GM23338 (cell line): ENCODE data around the gene AKIRIN2. TPM values are rescaled to one million over a fixed set of nuclear protein-coding genes. Genes with fewer than 3 reads are reported as not detected.

Experiments used
- ATAC-seq: fragments of 200-7000 bp; cut with Tn5 transposase; 3 replicates; pipeline ENCODE4 v1.9.1; 2020
- DNase-seq: peaks from one replicate; pipeline ENCODE4 v3.0.0-alpha.2; 2015; ENCODE audit warnings: low spot score
- H2AFZ ChIP-seq: fragments of 200-600 bp; sonication (generic); 2 replicates; pipeline ENCODE4 v1.8.0; 2016; ENCODE audit warnings: antibody characterized with exemption, mild to moderate bottlenecking, moderate library complexity
- H3F3A ChIP-seq: fragments of 200-600 bp; sonication (generic); replicated peaks from 2 replicates; pipeline ENCODE4 v1.8.0; 2017; ENCODE audit warnings: antibody characterized with exemption, mixed run types, low read depth
- H3K27ac ChIP-seq: fragments of 200-600 bp; sonication (generic); 2 replicates; pipeline ENCODE4 v1.6.1; 2016; ENCODE audit warnings: low read depth
- H3K27me3 ChIP-seq: fragments of 200-600 bp; sonication (generic); 2 replicates; pipeline ENCODE4 v1.8.0; 2016; ENCODE audit warnings: mild to moderate bottlenecking, mixed run types, moderate library complexity; ENCODE audit not compliant: insufficient read depth
- H3K36me3 ChIP-seq: fragments of 200-600 bp; sonication (generic); 2 replicates; pipeline ENCODE4 v1.8.0; 2016; ENCODE audit warnings: mild to moderate bottlenecking; ENCODE audit not compliant: insufficient read depth
- H3K4me1 ChIP-seq: fragments of 200-600 bp; sonication (generic); 2 replicates; pipeline ENCODE4 v1.8.0; 2016; ENCODE audit warnings: mild to moderate bottlenecking, moderate library complexity; ENCODE audit not compliant: insufficient read depth
- H3K4me2 ChIP-seq: fragments of 200-600 bp; sonication (generic); 2 replicates; pipeline ENCODE4 v1.7.1; 2017; ENCODE audit warnings: mixed run types
- H3K4me3 ChIP-seq: fragments of 200-600 bp; sonication (generic); 2 replicates; pipeline ENCODE4 v1.6.1; 2016; ENCODE audit warnings: mixed run types
- H3K79me2 ChIP-seq: fragments of 200-600 bp; sonication (generic); replicated peaks from 2 replicates; pipeline ENCODE4 v1.8.0; 2017; ENCODE audit warnings: mild to moderate bottlenecking; ENCODE audit not compliant: insufficient read depth
- H3K9me2 ChIP-seq: fragments of 200-600 bp; sonication (generic); 2 replicates; pipeline ENCODE4 v1.8.0; 2017; ENCODE audit not compliant: insufficient read depth
- H4K20me1 ChIP-seq: fragments of 200-600 bp; sonication (generic); replicated peaks from 2 replicates; pipeline ENCODE4 v1.8.0; 2017; ENCODE audit warnings: mild to moderate bottlenecking; ENCODE audit not compliant: insufficient read depth
- H3K27ac Mint-ChIP-seq: 2 replicates; pipeline ENCODE4 v1.8.0; 2020; ENCODE audit warnings: inconsistent platforms, mild to moderate bottlenecking, moderate library complexity, mixed read lengths
- H3K27me3 Mint-ChIP-seq: 3 replicates; pipeline ENCODE4 v1.8.0; 2022; ENCODE audit warnings: low read depth, mild to moderate bottlenecking, moderate library complexity, mixed read lengths, inconsistent platforms; ENCODE audit not compliant: insufficient read depth, poor library complexity
- H3K36me3 Mint-ChIP-seq: 3 replicates; pipeline ENCODE4 v1.8.0; 2021; ENCODE audit warnings: low read depth, mild to moderate bottlenecking, inconsistent platforms, moderate library complexity, mixed read lengths
- H3K4me1 Mint-ChIP-seq: 3 replicates; pipeline ENCODE4 v1.8.0; 2020; ENCODE audit warnings: mild to moderate bottlenecking, inconsistent platforms, mixed read lengths
- H3K4me3 Mint-ChIP-seq: 3 replicates; pipeline ENCODE4 v1.8.0; 2021; ENCODE audit warnings: moderate library complexity, mild to moderate bottlenecking, inconsistent platforms, mixed read lengths
- H3K9me3 Mint-ChIP-seq: 3 replicates; pipeline ENCODE4 v1.8.0; 2020; ENCODE audit warnings: moderate library complexity, mild to moderate bottlenecking, inconsistent platforms, mixed read lengths
- ETS1 ChIP-seq: IDR thresholded peaks from 2 replicates; pipeline ENCODE4 v1.6.1; 2016; ENCODE audit warnings: antibody characterized with exemption
- EZH2 ChIP-seq: fragments of 200-600 bp; sonication (generic); IDR thresholded peaks from one replicate; pipeline ENCODE4 v1.8.0; 2017; ENCODE audit warnings: antibody characterized with exemption, mild to moderate bottlenecking, low read depth; ENCODE audit not compliant: unreplicated experiment
- EZH2phosphoT487 ChIP-seq: fragments of 200-600 bp; sonication (generic); IDR thresholded peaks from one replicate; pipeline ENCODE4 v1.8.1; 2018; ENCODE audit warnings: antibody characterized with exemption; ENCODE audit not compliant: unreplicated experiment
- NANOG ChIP-seq: IDR thresholded peaks from 2 replicates; pipeline ENCODE4 v1.6.1; 2016; ENCODE audit warnings: antibody characterized with exemption, borderline replicate concordance
- REST ChIP-seq: IDR thresholded peaks from one replicate; pipeline ENCODE4 v1.6.1; 2018; ENCODE audit warnings: antibody characterized with exemption; ENCODE audit not compliant: unreplicated experiment
- STAT1 ChIP-seq: IDR thresholded peaks from one replicate; pipeline ENCODE4 v1.6.1; 2016; ENCODE audit warnings: antibody characterized with exemption; ENCODE audit not compliant: unreplicated experiment
- ZNF114 ChIP-seq: fragments of 250-450 bp; sonication (Bioruptor Pico); IDR thresholded peaks from 2 replicates; pipeline ENCODE4 v1.5.0; 2020; ENCODE audit warnings: mild to moderate bottlenecking, moderate library complexity
- ZNF331 ChIP-seq: fragments of 250-450 bp; sonication (Bioruptor Pico); IDR thresholded peaks from 2 replicates; pipeline ENCODE4 v1.5.0; 2020; ENCODE audit warnings: low read depth, mild to moderate bottlenecking, moderate library complexity
- ZNF462 ChIP-seq: fragments of 250-450 bp; sonication (Bioruptor Pico); IDR thresholded peaks from 2 replicates; pipeline ENCODE4 v1.5.0; 2020; ENCODE audit warnings: mild to moderate bottlenecking, moderate library complexity
- polyA plus RNA-seq: library from polyadenylated mRNA; unstranded; fragments of >200 nt; fragmentation: Nextera tagmentation; extraction: Ambion mirVana; gene quantifications from 2 replicates; pipeline ENCODE4 v1.2.1, GENCODE V29; 2016
- total RNA-seq: library from RNA; depleted of rRNA; stranded (reverse); fragments of >200 nt; shearing (Covaris generic); gene quantifications from 2 replicates; pipeline ENCODE4 v1.2.3, GENCODE V29; 2014

The AKIRIN2 gene
- total and polyA plus RNA-seq, 2 experiments from 2014 or later: 62.1 to 98.1 TPM

GRCh38 chr6:87675004-87675681, 26.9 kb downstream of the AKIRIN2 start (continued):
- TF ChIP-seq ZNF462 (CRISPR knock-in tag) (no peak), ZNF331 (CRISPR knock-in tag) (no peak), NANOG (no peak), STAT1 (no peak), ZNF114 (CRISPR knock-in tag) (no peak), ETS1 (no peak), EZH2phosphoT487 (no peak), EZH2 (no peak)

- Mint-ChIP-seq H3K4me3 (no peak overlapping the region), H3K27ac (no peak overlapping the region), H3K27me3 (peaks cover 5% of the 10 kb centered on the region), H3K36me3 (peaks cover 63% of the 10 kb centered on the region), H3K9me3 (no peaks in the 10 kb centered on the region), H3K4me1 (peaks cover 16% of the 10 kb centered on the region)
- H3K4me1 ChIP-seq: no peaks in the 10 kb centered on the region
- no peaks in the 10 kb centered on the region for H3K9me2 ChIP-seq
- no peak for ATAC-seq
- H3K4me3 ChIP-seq: no peak overlapping the region
- no peaks in the 10 kb centered on the region for H3K27me3 ChIP-seq
- H2AFZ ChIP-seq: no peak overlapping the region
- H3K79me2 ChIP-seq: peaks cover 27% of the 10 kb centered on the region
- H3K4me2 ChIP-seq: no peak overlapping the region
- DNase-seq: no peak
- H3F3A ChIP-seq: no peaks in the 10 kb centered on the region
- no peak overlapping the region for H3K27ac ChIP-seq
- H4K20me1 ChIP-seq: 0 out of 2 replicates have a peak, but pooled peaks cover 10% of the 10 kb centered on the region
- peaks cover 33% of the 10 kb centered on the region for H3K36me3 ChIP-seq
- TF ChIP-seq REST (no peak), EZH2phosphoT487 (no peak)
Observed at GRCh38 chr6:87674290-87674689, 27.7 kb downstream of the AKIRIN2 start.
